HCT116 (cell line): ENCODE data around the gene DMD. TPM values are rescaled to one million over a fixed set of nuclear protein-coding genes. Genes with fewer than 3 reads are reported as not detected.

Source experiments
- ATAC-seq: fragments of 200-7000 bp; cut with Tn5 transposase; 2 replicates; pipeline ENCODE4 v1.9.1; 2020; ENCODE audit warnings: mild to moderate bottlenecking, moderate library complexity
- BruUV-seq: library from RNA; stranded (reverse); fragments of 400-500 nt; replicated peaks from 2 replicates; lab custom pipeline; 2021; lab: Mats Ljungman, UMichigan
- CTCF ChIA-PET: fragments of 300-600 bp; sonication (Branson Sonifier 250); formaldehyde crosslinking; loops from one replicate; lab custom pipeline; 2021; ENCODE audit warnings: antibody characterized with exemption; lab: Charles Lee
- POLR2A ChIA-PET: fragments of 300-600, 350-600 bp; sonication (Branson Sonifier 250); formaldehyde crosslinking; loops from one replicate; lab custom pipeline; 2021; ENCODE audit warnings: antibody characterized with exemption; lab: Charles Lee
- RAD21 ChIA-PET, 2 experiments: fragments of 300-600 bp; sonication (Branson Sonifier 250); formaldehyde crosslinking; loops; one replicate each; lab custom pipeline; 2023; ENCODE audit warnings: low total read pairs in 2 of 2; ENCODE audit not compliant: uncharacterized antibody in 2 of 2, unreplicated experiment in 2 of 2, low non-redundant PET in 1 of 2; lab: Charles Lee
- DNase-seq: peaks from one replicate; pipeline ENCODE4 v3.0.0-alpha.2; 2010; ENCODE audit warnings: low read depth, low spot score
- H2AFZ ChIP-seq: fragments of 200-600 bp; shearing (Covaris generic), sonication (generic); 2 replicates; pipeline ENCODE4 v1.6.1; 2017; ENCODE audit warnings: low read depth, mixed run types, mixed read lengths, antibody characterized with exemption, low read length; ENCODE audit not compliant: poor library complexity, severe bottlenecking
- H3K27ac ChIP-seq: 2 replicates; pipeline ENCODE4 v1.5.1; 2012; ENCODE audit warnings: low read depth, low read length
- H3K27me3 ChIP-seq: fragments of 200-600 bp; sonication (generic); 2 replicates; pipeline ENCODE4 v1.6.1; 2016; ENCODE audit warnings: mixed run types, low read length, mixed read lengths; ENCODE audit not compliant: insufficient read depth
- H3K36me3 ChIP-seq, 2 experiments: fragments of 200-500 bp in 1 of 2; fragments of 200-600 bp in 1 of 2; sonication (Bioruptor generic) in 1 of 2; sonication (generic) in 1 of 2; 2 replicates each; pipeline versions ENCODE4 v1.5.1 to v1.6.1; 2014 to 2016; ENCODE audit warnings: low read length in 2 of 2, inconsistent platforms in 1 of 2, mixed read lengths in 1 of 2, mixed run types in 1 of 2; ENCODE audit not compliant: insufficient read depth in 2 of 2, control insufficient read depth in 1 of 2
- H3K4me1 ChIP-seq, 2 experiments: fragments of 200-600 bp in 1 of 2; sonication (generic) in 1 of 2; 2 replicates each; pipeline versions ENCODE4 v1.5.1 to v1.6.1; 2012 to 2017; ENCODE audit warnings: low read length in 2 of 2, inconsistent platforms in 1 of 2, mild to moderate bottlenecking in 1 of 2, mixed read lengths in 1 of 2, mixed run types in 1 of 2, moderate library complexity in 1 of 2; ENCODE audit not compliant: insufficient read depth in 2 of 2, control insufficient read depth in 1 of 2
- H3K4me2 ChIP-seq: fragments of 200-600 bp; sonication (generic); 2 replicates; pipeline ENCODE4 v1.6.1; 2017; ENCODE audit warnings: mixed run types, low read length, mixed read lengths
- H3K4me3 ChIP-seq, 2 experiments: fragments of 200-600 bp in 1 of 2; sonication (generic) in 1 of 2; replicated peaks in 1 of 2; 2 replicates each; pipeline ENCODE4 v1.5.1; 2011 to 2016; ENCODE audit warnings: low read length in 2 of 2, control low read depth in 1 of 2, low read depth in 1 of 2, mild to moderate bottlenecking in 1 of 2, mixed read lengths in 1 of 2, mixed run types in 1 of 2
- H3K79me2 ChIP-seq: fragments of 200-600 bp; sonication (generic); 2 replicates; pipeline ENCODE4 v1.6.1; 2017; ENCODE audit warnings: mild to moderate bottlenecking, mixed run types, low read length, moderate library complexity, mixed read lengths; ENCODE audit not compliant: insufficient read depth
- H3K9ac ChIP-seq: fragments of 200-600 bp; sonication (generic); 2 replicates; pipeline ENCODE4 v1.6.1; 2016; ENCODE audit warnings: low read length, mixed read lengths
- H3K9me2 ChIP-seq: fragments of 200-600 bp; sonication (generic), shearing (Covaris generic); 2 replicates; pipeline ENCODE4 v1.6.1; 2017; ENCODE audit warnings: mixed run types, mild to moderate bottlenecking, moderate library complexity; ENCODE audit not compliant: insufficient read depth
- H3K9me3 ChIP-seq, 2 experiments: fragments of 200-500 bp in 1 of 2; fragments of 200-600 bp in 1 of 2; sonication (Bioruptor generic) in 1 of 2; sonication (generic) in 1 of 2; 2 replicates each; pipeline ENCODE4 v1.6.1; 2014 to 2017; ENCODE audit warnings: low read length in 2 of 2, mixed read lengths in 2 of 2, inconsistent platforms in 1 of 2, low read depth in 1 of 2, mild to moderate bottlenecking in 1 of 2, mixed run types in 1 of 2, moderate library complexity in 1 of 2; ENCODE audit not compliant: control insufficient read depth in 1 of 2, insufficient read depth in 1 of 2
- H4K20me1 ChIP-seq: fragments of 200-600 bp; sonication (generic), shearing (Covaris generic); 2 replicates; pipeline ENCODE4 v1.6.1; 2017; ENCODE audit warnings: mixed run types, mild to moderate bottlenecking, moderate library complexity; ENCODE audit not compliant: insufficient read depth
- CBX3 ChIP-seq: IDR thresholded peaks from 2 replicates; pipeline ENCODE4 v1.6.1; 2012; ENCODE audit warnings: low read depth
- CEBPB ChIP-seq: IDR thresholded peaks from 2 replicates; pipeline ENCODE4 v1.6.1; 2012; ENCODE audit warnings: low read depth
- ELF1 ChIP-seq: IDR thresholded peaks from 2 replicates; pipeline ENCODE4 v1.6.1; 2012; ENCODE audit warnings: low read depth, borderline replicate concordance
- EZH2 ChIP-seq: fragments of 200-600 bp; sonication (generic); IDR thresholded peaks from 2 replicates; pipeline ENCODE4 v1.6.1; 2017; ENCODE audit warnings: antibody characterized with exemption, mixed run types
- EZH2phosphoT487 ChIP-seq: fragments of 200-600 bp; IDR thresholded peaks from 2 replicates; pipeline ENCODE4 v1.6.1; 2018; ENCODE audit warnings: antibody characterized with exemption, borderline replicate concordance
- FOSL1 ChIP-seq: IDR thresholded peaks from 2 replicates; pipeline ENCODE4 v1.6.1; 2012; ENCODE audit warnings: low read depth
- JUND ChIP-seq: IDR thresholded peaks from 2 replicates; pipeline ENCODE4 v1.6.1; 2012
- POLR2A ChIP-seq: IDR thresholded peaks from 2 replicates; pipeline ENCODE4 v1.7.0; 2011; ENCODE audit warnings: borderline replicate concordance; ENCODE audit not compliant: insufficient read depth, insufficient read length; ENCODE audit errors: extremely low read depth
- POLR2AphosphoS5 ChIP-seq: IDR thresholded peaks from 2 replicates; pipeline ENCODE4 v1.6.1; 2011; ENCODE audit warnings: mild to moderate bottlenecking, low read depth, low read length, moderate library complexity
- RAD21 ChIP-seq: IDR thresholded peaks from 2 replicates; pipeline ENCODE4 v1.6.1; 2012; ENCODE audit warnings: low read depth, mild to moderate bottlenecking
- SIN3A ChIP-seq: IDR thresholded peaks from 2 replicates; pipeline ENCODE4 v1.6.1; 2012; ENCODE audit warnings: low read depth
- TCF7L2 ChIP-seq: IDR thresholded peaks from 2 replicates; pipeline ENCODE4 v1.7.0; 2011; ENCODE audit warnings: borderline replicate concordance, inconsistent platforms; ENCODE audit not compliant: insufficient read depth, insufficient read length; ENCODE audit errors: extremely low read depth
- ZFX ChIP-seq: fragments of 450-650 bp; IDR thresholded peaks from 2 replicates; pipeline ENCODE4 v1.6.1; 2017
- ZNF274 ChIP-seq: fragments of 200-500 bp; sonication (Bioruptor generic); IDR thresholded peaks from 2 replicates; pipeline ENCODE4 v1.6.1; 2014; ENCODE audit warnings: mild to moderate bottlenecking, low read depth, low read length, inconsistent platforms
- intact Hi-C: fragments of 100-400 bp; cut with micrococcal nuclease; formaldehyde crosslinking; loops from 2 replicates; pipeline ENCODE4 v1.10.0; 2022
- total RNA-seq: library from RNA; stranded (reverse); gene quantifications from one replicate; pipeline ENCODE4 v1.2.1, GENCODE V29; 2021; ENCODE audit not compliant: unreplicated experiment
- TF ChIP-seq, protein P1 (sequence below): IDR thresholded peaks from 2 replicates; pipeline ENCODE4 v1.6.1; 2012
- TF ChIP-seq, protein P2 (sequence below): IDR thresholded peaks from 2 replicates; pipeline ENCODE4 v1.6.1; 2012
- TF ChIP-seq, protein P3 (sequence below): IDR thresholded peaks from 2 replicates; pipeline ENCODE4 v1.6.1; 2012; ENCODE audit warnings: low read depth
- TF ChIP-seq, protein P4 (sequence below), 3 experiments: fragments of 200-600 bp in 1 of 3; sonication (generic) in 1 of 3; IDR thresholded peaks in 2 of 3; conservative IDR thresholded peaks in 1 of 3; 2 replicates each; pipeline ENCODE4 v1.5.1; 2012 to 2017; ENCODE audit warnings: low read depth in 2 of 3, low read length in 2 of 3, antibody characterized with exemption in 1 of 3, borderline replicate concordance in 1 of 3, control low read depth in 1 of 3, mild to moderate bottlenecking in 1 of 3, mixed read lengths in 1 of 3, mixed run types in 1 of 3, moderate library complexity in 1 of 3; ENCODE audit not compliant: insufficient read depth in 1 of 3

DMD gene
- total RNA-seq, 1 experiment from 2014 or later, result 0.05 TPM

DNA sequence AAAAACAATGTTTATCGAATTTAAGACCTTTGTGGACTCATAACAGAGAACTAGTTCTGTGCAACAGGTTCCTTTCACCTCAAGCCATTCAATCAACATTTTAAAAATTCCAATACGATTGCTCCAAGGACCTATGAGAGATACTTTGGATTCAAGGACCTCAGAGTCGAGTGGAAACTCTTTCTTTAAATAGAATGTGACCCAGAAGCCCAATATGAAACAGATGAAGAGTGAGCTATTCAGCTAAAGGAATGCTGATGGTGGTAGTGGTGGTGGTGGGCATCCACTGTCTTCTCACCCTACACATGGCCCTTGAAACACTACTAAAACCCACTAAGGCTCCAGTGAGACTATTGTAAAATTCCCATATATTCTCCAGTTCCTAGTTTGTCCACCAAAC, 257.2 kb downstream of the DMD start:
- Histone ChIP-seq H3K36me3 (no peaks in the 10 kb centered on the region), H2AFZ (no peak overlapping the region), H3K4me1 (no peaks in the 10 kb centered on the region), H3K27me3 (no peaks in the 10 kb centered on the region), H3K4me3 (no peak overlapping the region), H3K9me2 (no peaks in the 10 kb centered on the region), H3K4me2 (no peak overlapping the region), H3K9me3 (no peaks in the 10 kb centered on the region), H4K20me1 (no peaks in the 10 kb centered on the region), H3K79me2 (no peaks in the 10 kb centered on the region), H3K9ac (no peak overlapping the region), H3K27ac (no peak overlapping the region)
- ChIA-PET POLR2A (no interaction called here), RAD21 (no interaction called here), CTCF (no interaction called here)
- intact Hi-C loops, result no loop called here
- DNase-seq (no peak), ATAC-seq (no peak)
- BruUV-seq, result no TSS peak
- no peak for TF ChIP-seq EZH2phosphoT487

DNA sequence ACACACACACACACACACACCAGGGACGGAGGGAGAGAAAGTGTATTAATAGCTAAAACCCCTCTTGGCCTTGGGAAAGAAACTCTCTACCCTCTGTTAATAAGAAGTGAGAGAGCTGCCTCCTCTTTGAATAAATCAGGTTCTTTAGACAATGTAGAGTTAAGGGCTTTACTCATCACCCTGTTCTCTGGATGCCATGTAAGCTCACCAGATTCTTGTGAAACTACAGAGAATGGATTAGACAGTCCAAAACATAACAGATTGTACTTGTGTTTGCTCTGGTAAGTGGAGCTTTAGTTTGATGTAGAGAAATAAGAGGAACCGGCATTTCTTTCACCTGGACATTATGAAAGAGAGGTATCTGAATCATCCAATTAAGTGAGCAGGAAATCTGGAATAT, 263.2 kb downstream of the DMD start:
- no peak for ATAC-seq
- Histone ChIP-seq H3K79me2 (no peaks in the 10 kb centered on the region), H3K9me3 (no peaks in the 10 kb centered on the region), H3K36me3 (no peaks in the 10 kb centered on the region), H4K20me1 (no peaks in the 10 kb centered on the region), H2AFZ (no peak overlapping the region), H3K9ac (no peak overlapping the region), H3K4me2 (no peak overlapping the region), H3K9me2 (no peaks in the 10 kb centered on the region), H3K27ac (no peak overlapping the region), H3K27me3 (no peaks in the 10 kb centered on the region), H3K4me1 (no peaks in the 10 kb centered on the region), H3K4me3 (no peak overlapping the region)
- no peak for DNase-seq
- TF ChIP-seq, protein P1, sequence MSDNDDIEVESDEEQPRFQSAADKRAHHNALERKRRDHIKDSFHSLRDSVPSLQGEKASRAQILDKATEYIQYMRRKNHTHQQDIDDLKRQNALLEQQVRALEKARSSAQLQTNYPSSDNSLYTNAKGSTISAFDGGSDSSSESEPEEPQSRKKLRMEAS, result no peak
- TF ChIP-seq ZNF274, result no peak
- no peak for TF ChIP-seq FOSL1
- no peak for TF ChIP-seq POLR2AphosphoS5
- TF ChIP-seq JUND, result no peak
- no peak for TF ChIP-seq ELF1
- no peak for TF ChIP-seq SIN3A
- TF ChIP-seq POLR2A, result no peak
- TF ChIP-seq ZFX, result no peak
- TF ChIP-seq CEBPB, result no peak
- TF ChIP-seq, protein P2, sequence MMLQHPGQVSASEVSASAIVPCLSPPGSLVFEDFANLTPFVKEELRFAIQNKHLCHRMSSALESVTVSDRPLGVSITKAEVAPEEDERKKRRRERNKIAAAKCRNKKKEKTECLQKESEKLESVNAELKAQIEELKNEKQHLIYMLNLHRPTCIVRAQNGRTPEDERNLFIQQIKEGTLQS, result no peak
- TF ChIP-seq EZH2, result no peak
- TF ChIP-seq, protein P3, sequence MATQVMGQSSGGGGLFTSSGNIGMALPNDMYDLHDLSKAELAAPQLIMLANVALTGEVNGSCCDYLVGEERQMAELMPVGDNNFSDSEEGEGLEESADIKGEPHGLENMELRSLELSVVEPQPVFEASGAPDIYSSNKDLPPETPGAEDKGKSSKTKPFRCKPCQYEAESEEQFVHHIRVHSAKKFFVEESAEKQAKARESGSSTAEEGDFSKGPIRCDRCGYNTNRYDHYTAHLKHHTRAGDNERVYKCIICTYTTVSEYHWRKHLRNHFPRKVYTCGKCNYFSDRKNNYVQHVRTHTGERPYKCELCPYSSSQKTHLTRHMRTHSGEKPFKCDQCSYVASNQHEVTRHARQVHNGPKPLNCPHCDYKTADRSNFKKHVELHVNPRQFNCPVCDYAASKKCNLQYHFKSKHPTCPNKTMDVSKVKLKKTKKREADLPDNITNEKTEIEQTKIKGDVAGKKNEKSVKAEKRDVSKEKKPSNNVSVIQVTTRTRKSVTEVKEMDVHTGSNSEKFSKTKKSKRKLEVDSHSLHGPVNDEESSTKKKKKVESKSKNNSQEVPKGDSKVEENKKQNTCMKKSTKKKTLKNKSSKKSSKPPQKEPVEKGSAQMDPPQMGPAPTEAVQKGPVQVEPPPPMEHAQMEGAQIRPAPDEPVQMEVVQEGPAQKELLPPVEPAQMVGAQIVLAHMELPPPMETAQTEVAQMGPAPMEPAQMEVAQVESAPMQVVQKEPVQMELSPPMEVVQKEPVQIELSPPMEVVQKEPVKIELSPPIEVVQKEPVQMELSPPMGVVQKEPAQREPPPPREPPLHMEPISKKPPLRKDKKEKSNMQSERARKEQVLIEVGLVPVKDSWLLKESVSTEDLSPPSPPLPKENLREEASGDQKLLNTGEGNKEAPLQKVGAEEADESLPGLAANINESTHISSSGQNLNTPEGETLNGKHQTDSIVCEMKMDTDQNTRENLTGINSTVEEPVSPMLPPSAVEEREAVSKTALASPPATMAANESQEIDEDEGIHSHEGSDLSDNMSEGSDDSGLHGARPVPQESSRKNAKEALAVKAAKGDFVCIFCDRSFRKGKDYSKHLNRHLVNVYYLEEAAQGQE, result no peak
- TF ChIP-seq, protein P4, sequence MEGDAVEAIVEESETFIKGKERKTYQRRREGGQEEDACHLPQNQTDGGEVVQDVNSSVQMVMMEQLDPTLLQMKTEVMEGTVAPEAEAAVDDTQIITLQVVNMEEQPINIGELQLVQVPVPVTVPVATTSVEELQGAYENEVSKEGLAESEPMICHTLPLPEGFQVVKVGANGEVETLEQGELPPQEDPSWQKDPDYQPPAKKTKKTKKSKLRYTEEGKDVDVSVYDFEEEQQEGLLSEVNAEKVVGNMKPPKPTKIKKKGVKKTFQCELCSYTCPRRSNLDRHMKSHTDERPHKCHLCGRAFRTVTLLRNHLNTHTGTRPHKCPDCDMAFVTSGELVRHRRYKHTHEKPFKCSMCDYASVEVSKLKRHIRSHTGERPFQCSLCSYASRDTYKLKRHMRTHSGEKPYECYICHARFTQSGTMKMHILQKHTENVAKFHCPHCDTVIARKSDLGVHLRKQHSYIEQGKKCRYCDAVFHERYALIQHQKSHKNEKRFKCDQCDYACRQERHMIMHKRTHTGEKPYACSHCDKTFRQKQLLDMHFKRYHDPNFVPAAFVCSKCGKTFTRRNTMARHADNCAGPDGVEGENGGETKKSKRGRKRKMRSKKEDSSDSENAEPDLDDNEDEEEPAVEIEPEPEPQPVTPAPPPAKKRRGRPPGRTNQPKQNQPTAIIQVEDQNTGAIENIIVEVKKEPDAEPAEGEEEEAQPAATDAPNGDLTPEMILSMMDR (IDR thresholded peaks at IDR 0.05 in 2 of 3, conservative IDR thresholded peaks at IDR 0.05 in 1 of 3; ENCODE audit: borderline replicate concordance in 1 of 3, insufficient read depth in 1 of 3, low read depth in 2 of 3, low read length in 2 of 3), result no peak
- TF ChIP-seq CBX3, result no peak
- no peak for TF ChIP-seq RAD21
- TF ChIP-seq TCF7L2, result no peak
- CTCF ChIA-PET, result no interaction called here
- POLR2A ChIA-PET, result no interaction called here
- RAD21 ChIA-PET, result no interaction called here
- no TSS peak for BruUV-seq
- intact Hi-C loops, result no loop called here
